Measurements from ENCODE around the gene SURF1.
"Not testable (repeated sequence)": the region's sequence is repeated elsewhere in the genome, so short reads cannot be mapped to it uniquely, and the experiment has no call there.

SURF1 gene, protein sequence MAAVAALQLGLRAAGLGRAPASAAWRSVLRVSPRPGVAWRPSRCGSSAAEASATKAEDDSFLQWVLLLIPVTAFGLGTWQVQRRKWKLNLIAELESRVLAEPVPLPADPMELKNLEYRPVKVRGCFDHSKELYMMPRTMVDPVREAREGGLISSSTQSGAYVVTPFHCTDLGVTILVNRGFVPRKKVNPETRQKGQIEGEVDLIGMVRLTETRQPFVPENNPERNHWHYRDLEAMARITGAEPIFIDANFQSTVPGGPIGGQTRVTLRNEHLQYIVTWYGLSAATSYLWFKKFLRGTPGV

DNA sequence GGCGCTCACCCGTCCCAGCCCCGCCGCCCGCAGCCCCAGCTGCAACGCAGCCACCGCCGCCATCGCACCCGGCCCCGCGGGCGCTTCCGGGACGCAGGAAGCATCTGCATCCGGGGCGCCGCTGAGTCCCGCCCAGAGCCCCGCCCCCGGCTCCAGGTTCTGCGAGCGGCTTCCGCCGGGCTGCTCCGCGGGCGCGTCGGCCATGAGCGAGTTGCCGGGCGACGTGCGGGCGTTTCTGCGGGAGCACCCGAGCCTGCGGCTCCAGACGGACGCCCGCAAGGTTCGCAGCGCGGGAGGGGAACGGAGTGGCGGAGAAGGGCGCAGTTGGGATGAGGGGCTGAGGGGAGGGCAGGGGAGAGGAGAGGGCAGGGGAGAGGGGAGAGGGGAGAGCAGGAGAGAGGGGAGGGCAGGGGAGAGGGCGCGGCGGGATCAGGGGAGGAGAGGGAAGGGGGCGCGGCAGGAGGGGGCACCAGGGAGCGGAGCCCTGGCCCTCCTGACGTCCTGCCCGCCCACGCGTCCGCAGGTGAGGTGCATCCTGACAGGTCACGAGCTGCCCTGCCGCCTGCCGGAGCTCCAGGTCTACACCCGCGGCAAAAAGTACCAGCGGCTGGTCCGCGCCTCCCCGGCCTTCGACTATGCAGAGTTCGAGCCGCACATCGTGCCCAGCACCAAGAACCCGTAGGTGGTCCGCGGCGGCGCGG lies at the start of gene SURF1, which contains the start of gene SURF2:
TSS of gene SURF1 (minus strand) at position 97 of the 701 bp plus-strand sequence. CDS start at position 63, 34 bp downstream.
TSS of gene SURF2 (plus strand) at position 160 of the 701 bp plus-strand sequence. CDS start at position 203, 43 bp downstream.
- DNase-seq (ENCODE audit: low read depth), result peak; percentile 89

- no peak for DNase-seq (ENCODE audit: low read depth)
Measured at GRCh38 chr9:133405508-133406438, 49.5 kb upstream of the SURF1 start.

DNA sequence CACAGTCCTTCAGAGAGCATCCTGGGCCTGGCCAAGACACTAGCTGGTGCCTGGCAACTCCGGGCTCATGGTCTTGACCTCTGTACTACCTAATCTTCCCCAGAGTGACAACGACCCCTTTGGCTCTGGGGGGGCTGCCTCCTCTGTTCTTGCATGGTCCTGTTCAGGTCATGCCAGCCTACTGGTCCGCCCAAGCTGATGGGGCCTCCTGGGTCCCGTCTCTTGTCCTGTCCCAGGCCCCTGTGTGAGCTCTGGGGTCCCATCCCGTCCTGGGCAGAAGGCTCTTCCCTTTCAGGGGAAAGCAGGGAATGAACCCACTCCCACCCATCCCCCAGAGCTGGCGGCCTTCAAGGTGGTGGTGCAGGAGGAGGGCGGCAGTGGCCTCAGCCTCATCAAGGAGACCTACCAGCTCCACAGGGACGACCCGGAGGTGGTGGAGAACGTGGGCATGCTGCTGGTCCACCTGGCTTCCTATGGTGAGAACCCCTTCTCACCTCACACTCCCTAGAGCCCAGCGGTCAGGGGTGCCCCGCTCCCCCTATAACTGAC lies 48.2 kb upstream of the SURF1 start:
- no peak for DNase-seq (ENCODE audit: low read depth)

- peak; percentile 55 for DNase-seq (ENCODE audit: low read depth)
Measured at GRCh38 chr9:133403766-133404453, 47.6 kb upstream of the SURF1 start.

DNA sequence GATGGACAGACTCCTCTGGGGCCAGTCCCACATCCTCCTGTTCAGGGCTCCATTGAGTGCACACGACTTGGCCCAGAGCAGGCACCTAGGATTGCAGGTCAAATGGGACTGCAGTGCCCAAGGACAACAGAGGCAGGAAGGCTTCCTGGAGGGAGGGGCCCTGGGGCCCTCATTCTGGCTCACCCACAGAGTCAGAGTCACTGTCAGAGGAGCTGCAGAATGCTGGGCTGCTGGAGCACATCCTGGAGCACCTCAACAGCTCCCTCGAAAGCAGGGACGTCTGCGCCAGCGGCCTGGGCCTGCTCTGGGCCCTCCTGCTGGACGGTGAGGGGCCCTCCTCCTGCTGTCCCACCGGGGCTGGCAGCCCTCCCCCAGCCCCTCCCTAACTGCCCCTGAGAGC lies 46.4 kb upstream of the SURF1 start:
- DNase-seq (ENCODE audit: low read depth), result no peak

DNA sequence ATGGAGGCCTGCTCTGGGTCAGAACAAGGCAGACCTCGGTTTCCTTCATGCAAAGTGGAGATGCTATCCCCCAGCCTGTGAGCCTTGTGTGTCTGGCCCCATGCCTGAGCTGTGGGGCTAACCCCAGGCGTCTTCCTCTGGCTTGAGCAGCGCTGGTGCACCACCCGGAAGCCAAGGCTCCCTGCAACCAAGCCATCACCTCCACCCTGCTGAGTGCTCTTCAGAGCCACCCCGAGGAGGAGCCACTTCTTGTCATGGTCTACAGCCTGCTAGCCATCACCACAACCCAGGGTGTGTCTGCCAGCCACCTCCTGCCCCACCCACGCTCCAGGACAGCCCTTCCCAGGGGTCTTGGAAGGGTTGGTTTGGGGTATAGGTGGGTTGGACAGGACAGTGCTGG lies 45.3 kb upstream of the SURF1 start:
- DNase-seq (ENCODE audit: low read depth), result no peak

DNA sequence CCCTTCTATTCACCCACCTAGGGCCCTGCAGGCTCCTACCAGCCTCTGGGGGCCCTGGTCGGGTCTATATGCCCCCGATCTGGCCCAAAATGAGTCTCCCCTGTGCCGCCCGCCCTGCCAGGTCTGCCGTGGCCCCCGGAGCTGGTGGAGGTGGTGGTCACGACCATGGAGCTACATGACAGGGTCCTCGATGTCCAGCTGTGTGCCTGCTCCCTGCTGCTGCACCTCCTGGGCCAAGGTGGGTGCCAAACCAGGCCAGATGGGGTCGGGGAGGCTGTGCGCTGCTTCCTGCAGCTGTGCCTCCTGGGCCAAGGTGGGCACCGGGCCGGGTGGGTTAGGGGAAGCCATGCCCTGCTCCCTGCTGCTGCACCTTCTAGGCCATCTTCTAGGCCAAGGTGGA lies 44.0 kb upstream of the SURF1 start:
- DNase-seq (ENCODE audit: low read depth), result no peak

GRCh38 chr9:133397895-133398294 lies 41.6 kb upstream of the SURF1 start:
- DNase-seq (ENCODE audit: low read depth), result no peak

- no peak for DNase-seq (ENCODE audit: low read depth)
Measured at GRCh38 chr9:133397370-133397769, 41.1 kb upstream of the SURF1 start.

GRCh38 chr9:133396952-133397351 lies 40.7 kb upstream of the SURF1 start:
- DNase-seq (ENCODE audit: low read depth), result no peak

- DNase-seq (ENCODE audit: low read depth), result no peak
Measured at GRCh38 chr9:133394687-133395271, 38.5 kb upstream of the SURF1 start.

- DNase-seq (ENCODE audit: low read depth), result no peak
Measured at GRCh38 chr9:133393399-133393798, 37.1 kb upstream of the SURF1 start.

DNA sequence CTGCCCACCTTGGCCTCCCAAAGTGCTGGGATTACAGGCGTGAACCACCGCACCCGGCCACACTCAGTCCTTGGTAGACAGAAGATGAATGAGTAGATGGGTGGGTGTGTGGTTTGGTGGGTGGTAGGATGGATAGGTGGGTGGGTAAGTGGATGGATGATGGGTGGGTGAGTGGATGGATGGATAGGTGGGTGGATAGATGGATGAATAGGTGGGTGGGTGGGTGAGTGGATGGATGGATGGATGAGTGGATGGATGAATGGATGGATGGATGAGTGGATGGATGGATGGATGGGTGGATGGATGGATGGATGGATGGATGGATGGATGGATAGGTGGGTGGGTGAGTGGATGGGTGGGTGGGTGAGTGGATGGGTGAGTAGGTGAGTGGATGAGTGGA lies 36.0 kb upstream of the SURF1 start:
- DNase-seq (ENCODE audit: low read depth), result not testable (repeated sequence)

DNA sequence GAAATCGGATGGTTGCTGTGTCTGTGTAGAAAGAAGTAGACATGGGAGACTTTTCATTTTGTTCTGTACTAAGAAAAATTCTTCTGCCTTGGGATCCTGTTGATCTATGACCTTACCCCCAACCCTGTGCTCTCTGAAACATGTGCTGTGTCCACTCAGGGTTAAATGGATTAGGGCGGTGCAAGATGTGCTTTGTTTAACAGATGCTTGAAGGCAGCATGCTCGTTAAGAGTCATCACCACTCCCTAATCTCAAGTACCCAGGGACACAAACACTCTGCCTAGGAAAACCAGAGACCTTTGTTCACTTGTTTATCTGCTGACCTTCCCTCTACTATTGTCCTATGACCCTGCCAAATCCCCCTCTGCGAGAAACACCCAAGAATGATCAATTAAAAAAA lies 35.2 kb upstream of the SURF1 start:
- DNase-seq (ENCODE audit: low read depth), result not testable (repeated sequence)

DNA sequence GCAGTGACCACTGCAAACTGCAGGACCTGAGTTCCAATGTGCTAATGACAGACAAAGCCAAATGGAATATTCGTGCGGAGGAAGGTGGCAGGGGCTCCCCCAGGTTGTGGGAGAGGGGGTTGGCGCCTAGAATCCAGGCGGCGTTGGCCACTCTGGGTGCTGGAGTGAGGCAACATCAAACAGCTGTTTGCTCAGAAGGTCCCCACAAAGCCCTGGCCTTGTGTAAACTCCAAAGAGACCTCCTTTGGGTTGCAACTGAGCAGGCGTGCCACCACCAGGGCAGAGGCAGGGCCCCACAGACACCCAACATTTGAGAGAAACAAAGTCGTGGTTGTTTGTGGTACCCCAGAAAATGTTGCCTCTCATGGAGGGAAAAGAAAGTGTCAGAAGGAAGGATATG lies 34.4 kb upstream of the SURF1 start:
- no peak for DNase-seq (ENCODE audit: low read depth)

GRCh38 chr9:133389562-133389961 lies 33.3 kb upstream of the SURF1 start:
- no peak for DNase-seq (ENCODE audit: low read depth)

- no peak for DNase-seq (ENCODE audit: low read depth)
Measured at GRCh38 chr9:133389025-133389557, 32.8 kb upstream of the SURF1 start.

DNA sequence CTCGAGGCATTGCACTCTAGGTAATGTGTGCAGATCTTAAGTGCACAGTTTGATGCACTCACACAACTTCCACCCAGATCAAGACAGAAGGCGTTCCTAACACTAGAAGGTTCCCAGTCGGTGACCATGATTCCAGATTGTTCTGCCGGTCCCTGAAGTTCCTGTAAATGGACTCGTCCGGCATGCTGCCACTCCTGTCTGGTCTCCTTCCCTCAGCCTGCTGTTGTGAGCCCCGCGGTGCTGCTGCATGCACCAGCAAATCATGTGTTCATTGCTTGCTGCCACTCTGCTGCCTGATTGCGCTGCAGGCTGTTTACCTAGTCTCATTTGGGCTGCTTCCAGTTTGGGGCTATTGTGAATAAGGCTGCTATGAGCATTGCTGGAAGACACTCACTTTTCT lies 31.4 kb upstream of the SURF1 start:
- no peak for DNase-seq (ENCODE audit: low read depth)

GRCh38 chr9:133386338-133386737 lies 30.1 kb upstream of the SURF1 start:
- DNase-seq (ENCODE audit: low read depth), result no peak

GRCh38 chr9:133385452-133385851 lies 29.2 kb upstream of the SURF1 start:
- DNase-seq (ENCODE audit: low read depth), result no peak
